ENCODE data around the gene DENND6B. TPM values are rescaled to one million over a fixed set of nuclear protein-coding genes. Genes with fewer than 3 reads are reported as not detected.

DENND6B gene
- total and polyA plus RNA-seq, 2 donors (not counting 1 experiment from before 2014, with no cell fraction given), result 2.8 to 10.3 TPM

GRCh38 chr22:50303848-50304527, 22.8 kb downstream of the DENND6B start:
- Histone ChIP-seq H4K20me1 (ENCODE audit: control insufficient read depth, insufficient read depth, low read length, poor library complexity, severe bottlenecking) (no peaks in the 10 kb centered on the region), H3K27ac (ENCODE audit: low read length in 2 of 2) (peak overlapping the region in 1 of 2 donors; percentile 34), H3K4me2 (replicated peaks; ENCODE audit: low read depth, low read length, poor library complexity, severe bottlenecking) (peak overlapping the region; percentile 95), H3K4me3 (ENCODE audit: control extremely low read depth in 1 of 5, extremely low read depth in 1 of 5, insufficient read depth in 1 of 5, low read depth in 2 of 5, low read length in 4 of 5) (no peak overlapping the region), H3K4me1 (ENCODE audit: control insufficient read depth in 2 of 2, insufficient read depth in 2 of 2, low read length in 2 of 2) (peaks cover 85 to 89% of the 10 kb centered on the region in 2 donors), H3K79me2 (ENCODE audit: control insufficient read depth, insufficient read depth, low read length) (no peaks in the 10 kb centered on the region), H3K27me3 (replicated peaks in 1 of 4; ENCODE audit: control extremely low read depth in 1 of 4, control insufficient read depth in 3 of 4, insufficient read depth in 4 of 4, low read length in 3 of 4) (peaks cover 0 to 31% (median 7%) of the 10 kb centered on the region in 4 experiments), H3K9me3 (ENCODE audit: control extremely low read depth in 1 of 3, control insufficient read depth in 2 of 3, insufficient read depth in 1 of 3, low read length in 2 of 3) (peaks cover 0 to 7% (median 0%) of the 10 kb centered on the region in 3 donors), H3K9ac (ENCODE audit: low read length) (peak overlapping the region; percentile 31), H2AFZ (ENCODE audit: insufficient read depth, low read depth, low read length, poor library complexity, severe bottlenecking) (no peak overlapping the region), H3K36me3 (replicated peaks in 1 of 2; ENCODE audit: control extremely low read depth in 1 of 2, control insufficient read depth in 1 of 2, extremely low read depth in 1 of 2, insufficient read depth in 2 of 2, low read length in 1 of 2) (no peaks in the 10 kb centered on the region)
- intact Hi-C loops (cut with micrococcal nuclease), result no loop called here
- CTCF ChIA-PET, result interaction anchor here (0.9 to 3.1 kb wide), 8 partner anchors 9 to 38 kb away, joined by 3 to 19 read pairs (median 6); partner anchors contain the start of gene DENND6B
- POLR2A ChIA-PET, result interaction anchor here (0.5 to 7.5 kb wide), 3 partner anchors 10 to 166 kb away, joined by 3 to 61 read pairs (median 53); no protein-coding TSS in a partner anchor
- Mint-ChIP-seq H3K27me3 (peaks cover 5% of the 10 kb centered on the region), H3K27ac (peak overlapping the region; percentile 82), H3K4me1 (peaks cover 58% of the 10 kb centered on the region), H3K4me3 (peak overlapping the region; percentile 78), H3K9me3 (ENCODE audit: insufficient read depth) (no peaks in the 10 kb centered on the region)
- WGBS (ENCODE audit: insufficient coverage), result 28% methylated on average over 11 of the region's 11 CpGs
- DNase-seq (peak; percentile 62), ATAC-seq (ENCODE audit: low read depth) (peak; percentile 20)
- TF ChIP-seq CTCF (IDR thresholded peaks at IDR 0.05) (no peak), EZH2 (IDR thresholded peaks at IDR 0.05; ENCODE audit: borderline replicate concordance, insufficient read depth, low read depth, low read length, poor library complexity, severe bottlenecking) (no peak)

- CTCF ChIA-PET, result interaction anchor here (0.9 to 3.1 kb wide), 7 partner anchors 9 to 39 kb away, joined by 3 to 19 read pairs (median 6); partner anchors contain the start of gene DENND6B
- H3K4me3 Mint-ChIP-seq, result peak overlapping the region; percentile 26
Observed at GRCh38 chr22:50303515-50303847, 23.3 kb downstream of the DENND6B start.

More at GRCh38 chr22:50303515-50303847, 23.3 kb downstream of the DENND6B start:
- Histone ChIP-seq H3K4me2 (replicated peaks; ENCODE audit: low read depth, low read length, poor library complexity, severe bottlenecking) (peak overlapping the region; percentile 95), H3K27ac (ENCODE audit: low read length in 2 of 2) (no peak overlapping the region), H3K4me1 (ENCODE audit: control insufficient read depth in 2 of 2, insufficient read depth in 2 of 2, low read length in 2 of 2) (peaks cover 83 to 88% of the 10 kb centered on the region in 2 donors), H4K20me1 (ENCODE audit: control insufficient read depth, insufficient read depth, low read length, poor library complexity, severe bottlenecking) (no peaks in the 10 kb centered on the region), H3K27me3 (replicated peaks in 1 of 4; ENCODE audit: control extremely low read depth in 1 of 4, control insufficient read depth in 3 of 4, insufficient read depth in 4 of 4, low read length in 3 of 4) (peaks cover 0 to 33% (median 8%) of the 10 kb centered on the region in 4 experiments), H3K9me3 (ENCODE audit: control extremely low read depth in 1 of 3, control insufficient read depth in 2 of 3, insufficient read depth in 1 of 3, low read length in 2 of 3) (peaks cover 0 to 7% (median 0%) of the 10 kb centered on the region in 3 donors), H2AFZ (ENCODE audit: insufficient read depth, low read depth, low read length, poor library complexity, severe bottlenecking) (no peak overlapping the region), H3K79me2 (ENCODE audit: control insufficient read depth, insufficient read depth, low read length) (no peaks in the 10 kb centered on the region), H3K9ac (ENCODE audit: low read length) (no peak overlapping the region), H3K4me3 (ENCODE audit: control extremely low read depth in 1 of 5, extremely low read depth in 1 of 5, insufficient read depth in 1 of 5, low read depth in 2 of 5, low read length in 4 of 5) (no peak overlapping the region), H3K36me3 (replicated peaks in 1 of 2; ENCODE audit: control extremely low read depth in 1 of 2, control insufficient read depth in 1 of 2, extremely low read depth in 1 of 2, insufficient read depth in 2 of 2, low read length in 1 of 2) (no peaks in the 10 kb centered on the region)
- no peak for DNase-seq
- Mint-ChIP-seq H3K27ac (peak overlapping the region; percentile 32), H3K4me1 (peaks cover 59% of the 10 kb centered on the region), H3K27me3 (peaks cover 5% of the 10 kb centered on the region), H3K9me3 (ENCODE audit: insufficient read depth) (no peaks in the 10 kb centered on the region)
- POLR2A ChIA-PET, result interaction anchor here (0.5 to 7.5 kb wide), 3 partner anchors 10 to 166 kb away, joined by 3 to 61 read pairs (median 53); no protein-coding TSS in a partner anchor
- intact Hi-C loops (cut with micrococcal nuclease), result no loop called here
- no peak for ATAC-seq (ENCODE audit: low read depth)
- whole genome bisulfite sequencing (ENCODE audit: insufficient coverage), result 45% methylated on average over 7 of the region's 7 CpGs
- no peak for TF ChIP-seq CTCF (IDR thresholded peaks at IDR 0.05)
- TF ChIP-seq EZH2 (IDR thresholded peaks at IDR 0.05; ENCODE audit: borderline replicate concordance, insufficient read depth, low read depth, low read length, poor library complexity, severe bottlenecking), result no peak
